Raji (cell line): ENCODE results near the gene LYRM7.
A peak's percentile ranks its signal among the peaks of the same experiment; 100 is the strongest.

ENCODE experiments used
- POLR2A ChIP-seq: IDR thresholded peaks from 2 replicates; pipeline ENCODE4 v1.6.1; 2011; ENCODE audit warnings: low read depth, low read length, control low read depth; ENCODE audit not compliant: insufficient read depth

Gene LYRM7

DNA sequence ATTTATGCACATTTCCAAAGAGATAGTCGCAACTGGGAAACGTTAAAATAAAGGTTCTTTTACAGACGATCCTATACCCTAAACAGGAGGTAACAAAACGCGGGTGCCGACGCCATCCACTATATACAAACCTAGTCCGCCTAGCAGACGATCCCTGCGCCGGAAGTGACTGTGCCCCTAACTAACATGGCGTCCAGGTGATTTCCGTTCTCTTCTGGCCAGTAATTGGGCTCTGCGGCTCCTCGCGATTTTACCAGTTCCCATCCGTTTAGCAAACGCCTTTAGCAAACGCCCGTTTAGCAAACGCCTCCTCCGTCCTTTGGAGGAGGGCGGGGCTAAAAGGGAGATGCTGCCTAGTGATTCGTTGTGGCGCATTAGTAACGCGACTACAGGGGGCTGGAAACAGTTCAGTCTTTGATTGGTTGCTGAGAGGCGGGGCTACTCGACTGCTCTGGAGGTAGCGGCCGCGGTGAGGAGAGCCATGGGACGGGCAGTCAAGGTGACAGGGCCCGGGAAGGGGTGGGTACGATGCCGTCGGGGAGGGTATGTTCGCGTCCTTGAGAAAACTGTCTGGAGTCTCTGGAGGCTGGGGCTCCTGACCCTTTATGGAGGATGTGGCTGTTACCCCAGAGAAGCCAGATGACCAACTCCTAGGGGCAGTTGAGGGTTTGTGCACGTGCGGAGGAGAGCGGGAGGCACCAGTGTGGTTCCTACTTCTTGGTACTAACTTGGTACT is at the start of gene LYRM7:
Gene LYRM7, plus strand, starts transcription at position 405 of the 736 bp plus-strand sequence. Its CDS starts 77 bp downstream, at position 482.
- TF ChIP-seq POLR2A: peak; percentile 83

DNA sequence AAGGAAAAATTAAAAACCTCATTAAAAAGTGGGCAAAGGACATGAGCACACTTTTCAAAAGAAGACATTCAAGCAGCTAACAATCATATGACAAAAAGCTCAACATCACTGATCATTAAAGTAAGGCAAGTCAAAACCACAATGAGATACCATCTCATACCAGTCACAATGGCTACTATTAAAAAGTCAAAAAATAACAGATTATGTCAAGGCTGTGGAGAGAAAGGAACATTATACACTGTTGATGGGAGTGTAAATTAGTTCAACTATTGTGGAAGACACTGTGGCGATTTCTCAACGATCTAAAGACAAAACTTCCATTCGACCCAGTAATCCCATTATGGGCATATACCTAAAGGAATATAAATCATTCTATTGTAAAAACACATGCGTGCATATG is 41.4 kb upstream of the LYRM7 start:
- no peak for TF ChIP-seq POLR2A

DNA sequence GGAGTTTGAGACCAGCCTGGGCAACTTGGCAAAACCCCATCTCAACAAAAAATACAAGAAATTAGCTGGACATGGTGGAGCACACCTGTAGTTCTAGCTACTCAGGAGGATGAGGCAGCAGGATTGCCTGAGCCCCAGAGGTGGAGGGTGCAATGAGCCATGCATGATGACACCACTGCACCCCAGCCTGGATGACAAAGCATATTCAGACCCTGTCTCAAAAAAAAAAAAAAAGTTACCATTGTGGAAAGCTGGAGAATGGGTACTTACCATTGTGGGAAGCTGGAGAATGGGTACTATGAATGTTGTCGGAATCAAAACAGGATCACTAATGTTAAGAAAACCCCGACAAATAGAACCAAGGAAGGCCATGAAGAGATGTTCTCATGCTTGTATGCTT is 31.4 kb upstream of the LYRM7 start:
- no peak for TF ChIP-seq POLR2A

DNA sequence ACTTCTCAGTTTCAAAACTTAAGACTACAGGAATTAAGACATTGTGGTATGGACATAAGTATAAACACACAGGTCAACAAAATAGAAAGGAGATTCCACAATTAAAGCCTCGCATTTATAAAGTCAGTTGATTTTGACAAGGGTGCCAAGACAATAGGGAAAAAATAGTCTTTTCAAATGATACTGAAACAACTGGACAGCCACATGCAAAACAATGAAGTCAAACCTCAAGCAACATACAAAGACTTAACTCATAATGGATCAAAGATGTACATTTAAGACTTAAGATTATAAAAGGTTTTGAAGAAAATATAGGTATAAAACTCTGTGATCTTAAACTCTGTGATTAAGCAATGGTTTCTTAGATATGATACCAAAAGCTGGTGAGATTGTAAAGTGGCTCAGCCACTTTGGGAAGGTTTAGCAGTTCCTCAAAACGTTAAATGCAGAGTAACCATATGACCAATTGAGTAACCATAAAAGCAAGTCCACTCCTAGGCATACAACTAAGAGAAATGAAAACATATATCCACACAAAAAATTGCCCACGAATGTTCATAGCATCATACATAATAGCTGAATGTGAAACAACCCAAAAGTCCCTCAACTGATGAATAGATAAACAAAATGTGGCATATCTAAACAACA is 27.6 kb upstream of the LYRM7 start:
- no peak for TF ChIP-seq POLR2A

DNA sequence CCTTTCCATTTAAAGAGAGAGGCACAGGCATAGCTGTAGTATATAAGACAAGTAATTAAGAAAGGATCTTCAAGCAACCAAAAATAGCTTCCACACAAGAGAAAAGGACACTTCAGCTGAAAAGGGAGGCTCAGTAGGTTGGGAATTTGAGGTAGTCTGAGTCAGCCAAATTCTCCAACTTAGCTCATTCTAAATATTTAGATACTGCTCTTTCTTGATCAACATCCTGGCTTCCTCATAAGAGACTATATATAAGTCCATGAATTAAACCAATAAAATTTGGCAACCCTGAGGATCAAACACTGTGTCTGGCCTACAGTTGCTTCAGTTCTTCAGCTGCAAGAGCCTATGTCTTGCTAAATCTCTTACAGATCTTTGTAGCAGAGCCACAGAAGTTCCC is 23.5 kb upstream of the LYRM7 start:
- TF ChIP-seq POLR2A: no peak

DNA sequence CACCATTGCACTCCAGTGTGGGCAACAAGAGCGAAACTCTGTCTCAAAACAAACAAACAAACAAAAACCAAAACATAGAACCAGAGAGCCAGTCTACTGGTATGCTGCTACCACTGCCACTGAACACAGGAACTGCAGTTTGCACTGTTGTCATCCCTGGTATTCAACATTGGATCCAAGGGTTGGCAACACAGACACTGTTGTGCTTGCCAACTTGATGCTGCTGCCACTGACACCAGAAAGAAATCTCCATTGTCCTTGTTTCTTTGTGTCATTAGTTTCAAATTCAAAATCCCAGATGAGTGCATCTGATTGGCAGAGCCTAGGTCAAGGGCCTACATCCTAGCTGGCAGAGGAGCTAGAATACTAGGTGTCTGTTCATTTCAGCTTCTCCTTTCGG is 21.9 kb upstream of the LYRM7 start:
- no peak for TF ChIP-seq POLR2A

DNA sequence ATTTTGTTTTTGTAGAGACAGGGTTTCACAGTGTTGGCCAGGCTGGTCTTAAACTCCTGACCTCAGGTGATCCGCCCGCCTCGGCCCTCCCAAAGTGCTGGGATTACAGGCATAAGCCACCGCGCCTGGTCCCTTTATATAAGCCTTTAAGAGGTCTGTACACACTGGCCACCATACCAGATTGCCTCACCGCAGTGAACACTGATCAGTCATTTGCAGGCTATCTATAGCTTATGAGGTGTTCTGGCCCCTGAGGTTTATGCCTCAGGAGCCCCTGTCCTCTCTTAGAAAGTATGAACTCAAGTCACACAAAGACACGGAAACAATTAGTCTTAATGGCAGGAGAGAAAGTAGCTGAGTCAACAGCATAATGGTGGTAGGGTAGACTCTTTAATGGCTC is 20.3 kb upstream of the LYRM7 start:
- TF ChIP-seq POLR2A: no peak

DNA sequence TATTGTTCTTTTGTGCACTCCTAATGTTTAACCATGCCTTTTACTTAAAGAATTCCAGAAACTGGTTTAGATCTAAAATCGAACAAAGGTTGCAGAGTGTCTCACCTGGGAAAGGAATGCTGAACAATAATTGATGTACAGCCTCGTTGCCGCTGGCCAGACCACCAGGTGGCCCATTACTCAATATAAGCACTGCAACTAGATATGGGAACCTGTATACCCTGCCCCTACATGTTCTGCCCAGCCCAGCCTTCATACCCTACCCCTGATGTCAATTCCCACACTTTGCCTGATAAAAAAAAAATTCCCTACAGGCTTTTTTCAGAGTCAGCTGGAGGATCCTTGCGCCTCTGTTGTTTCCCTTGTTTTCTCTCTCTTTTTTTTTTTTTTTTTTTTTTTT is 19.5 kb upstream of the LYRM7 start:
- TF ChIP-seq POLR2A: no peak

DNA sequence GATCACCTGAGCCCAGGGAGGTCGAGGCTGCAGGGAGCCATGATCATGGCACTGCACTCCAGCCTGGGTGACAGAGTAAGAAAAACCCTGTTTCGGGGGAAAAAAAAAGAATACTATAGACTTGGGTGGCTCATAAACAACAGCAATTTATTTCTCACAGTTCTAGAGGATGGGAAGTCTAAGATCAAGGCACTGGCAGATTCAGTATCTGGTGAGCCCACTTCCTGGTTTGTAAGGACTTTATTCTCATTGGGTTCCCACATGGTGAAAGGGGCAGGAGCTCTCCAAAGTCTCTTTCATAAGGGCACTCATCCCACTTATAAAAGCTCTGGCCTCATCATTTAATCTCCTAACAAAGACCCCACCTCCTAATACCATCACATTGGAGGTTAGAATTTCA is 14.4 kb upstream of the LYRM7 start:
- TF ChIP-seq POLR2A: no peak

DNA sequence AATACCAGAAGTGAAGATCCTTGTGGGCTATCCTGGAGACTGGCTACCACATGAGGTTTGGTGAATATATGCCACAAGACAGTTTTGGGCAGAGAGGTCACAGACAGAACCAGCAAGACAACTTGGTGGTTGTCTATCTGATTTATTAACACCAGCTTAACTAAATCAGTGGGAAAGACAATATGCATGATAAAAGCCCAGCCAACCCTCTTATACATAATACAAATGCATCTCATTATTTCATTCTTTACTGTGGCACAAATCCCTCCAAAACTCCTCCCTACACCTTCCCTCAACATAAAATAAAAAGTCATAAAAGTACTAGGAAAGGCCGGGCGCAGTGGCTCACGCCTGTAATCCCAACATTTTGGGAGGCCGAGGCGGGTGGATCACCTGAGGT is 13.8 kb upstream of the LYRM7 start:
- TF ChIP-seq POLR2A: no peak

DNA sequence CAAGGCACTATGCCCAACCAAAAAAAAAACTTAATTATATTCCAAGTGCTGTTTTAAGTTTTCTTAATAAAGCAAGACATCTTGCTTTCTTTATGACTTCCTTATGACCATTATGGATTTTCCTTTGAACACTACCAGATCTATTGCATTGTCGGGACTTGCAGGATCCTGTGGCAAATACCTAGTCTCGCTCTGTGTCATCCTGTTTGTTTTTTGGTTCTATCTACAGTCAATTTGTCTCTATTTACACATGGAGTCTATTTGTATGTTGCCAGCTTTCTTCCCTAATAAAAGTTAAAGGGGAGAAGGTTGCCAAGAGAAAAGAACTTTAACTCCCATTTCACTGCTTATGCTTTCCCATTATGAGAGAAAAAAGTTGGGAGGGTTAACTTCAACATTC is 10.6 kb upstream of the LYRM7 start:
- TF ChIP-seq POLR2A: no peak

DNA sequence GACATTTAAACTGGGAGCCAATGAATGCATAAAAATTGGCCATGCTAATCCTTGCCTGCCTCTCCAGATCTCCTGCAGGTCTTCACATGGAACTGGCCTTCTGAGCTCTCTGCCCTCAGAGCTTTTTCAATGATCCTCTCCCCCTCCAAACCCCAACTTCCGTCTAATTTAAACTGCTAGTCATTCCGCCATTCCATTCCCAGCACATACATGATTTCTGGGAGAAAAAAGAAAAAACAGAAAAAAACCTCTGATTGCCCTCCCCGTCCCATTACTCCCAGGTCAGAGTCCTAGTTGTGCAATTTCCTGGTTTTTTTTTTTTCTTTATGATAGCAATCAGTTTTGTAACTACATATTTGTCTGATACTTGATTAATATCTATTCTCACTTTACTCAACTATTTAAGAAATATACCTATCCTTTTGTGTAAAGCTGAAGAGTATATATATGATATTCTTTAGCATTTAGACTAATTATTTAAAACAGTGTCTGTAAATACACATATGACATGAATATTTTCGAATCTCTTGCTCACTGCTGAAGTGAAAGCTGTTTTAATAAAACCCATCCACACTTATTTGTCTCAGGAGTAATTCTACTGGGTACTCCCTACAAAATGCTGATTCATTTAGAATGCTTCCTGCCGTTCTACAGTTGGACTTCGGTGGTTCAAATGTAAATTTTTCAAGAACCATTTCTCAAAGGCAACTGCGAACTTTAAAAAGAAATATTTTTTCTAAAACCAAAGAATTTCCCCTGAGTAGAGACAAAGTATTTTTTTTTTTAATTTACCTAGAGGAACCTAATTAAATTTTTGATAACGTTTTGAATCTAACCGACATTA is 7.2 kb upstream of the LYRM7 start:
- no peak for TF ChIP-seq POLR2A

DNA sequence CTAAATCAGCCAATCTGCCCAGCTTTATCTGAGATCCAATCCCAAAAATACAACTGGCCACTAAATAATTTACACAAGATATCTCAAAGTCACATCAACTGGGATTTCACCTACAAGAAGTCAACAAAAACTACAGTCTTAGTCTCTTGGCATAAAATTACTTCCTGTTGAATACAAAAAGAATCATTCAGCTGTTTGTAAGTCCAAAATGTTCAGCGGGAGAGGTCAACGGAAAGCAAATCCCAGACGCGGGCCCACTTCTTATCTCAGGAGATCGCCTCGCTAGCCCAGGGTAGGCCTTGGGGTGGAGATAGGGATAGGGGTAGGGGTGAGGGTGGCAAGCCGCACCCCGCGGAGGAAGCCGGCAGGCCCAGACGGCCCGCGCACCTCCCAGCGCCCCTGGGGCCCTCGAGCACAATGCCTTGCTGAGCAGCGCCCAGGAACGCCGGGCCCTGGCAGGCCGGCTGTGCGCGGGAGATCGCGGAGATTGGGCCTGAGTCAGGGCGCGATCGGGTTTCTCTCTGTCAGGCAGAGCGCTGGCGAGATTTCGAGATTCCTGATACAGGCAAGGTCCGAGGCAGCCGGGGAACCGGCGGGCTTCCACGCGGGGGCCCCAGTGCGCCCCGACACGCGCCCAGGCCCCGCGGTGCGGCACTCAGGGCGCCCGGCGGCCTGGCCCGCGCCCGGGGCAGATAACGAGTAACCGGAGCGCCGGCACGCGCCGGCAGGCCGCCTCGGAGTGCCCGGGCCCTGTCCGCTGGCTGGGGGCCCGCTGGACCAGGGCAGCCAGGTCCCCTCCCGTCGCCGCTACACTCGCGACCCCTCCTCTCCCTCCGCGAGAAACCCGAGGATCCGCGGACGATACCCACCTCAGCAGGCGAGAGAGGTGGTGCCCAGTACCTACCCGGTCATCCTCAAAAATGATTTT is 6.3 kb upstream of the LYRM7 start:
- TF ChIP-seq POLR2A: no peak

DNA sequence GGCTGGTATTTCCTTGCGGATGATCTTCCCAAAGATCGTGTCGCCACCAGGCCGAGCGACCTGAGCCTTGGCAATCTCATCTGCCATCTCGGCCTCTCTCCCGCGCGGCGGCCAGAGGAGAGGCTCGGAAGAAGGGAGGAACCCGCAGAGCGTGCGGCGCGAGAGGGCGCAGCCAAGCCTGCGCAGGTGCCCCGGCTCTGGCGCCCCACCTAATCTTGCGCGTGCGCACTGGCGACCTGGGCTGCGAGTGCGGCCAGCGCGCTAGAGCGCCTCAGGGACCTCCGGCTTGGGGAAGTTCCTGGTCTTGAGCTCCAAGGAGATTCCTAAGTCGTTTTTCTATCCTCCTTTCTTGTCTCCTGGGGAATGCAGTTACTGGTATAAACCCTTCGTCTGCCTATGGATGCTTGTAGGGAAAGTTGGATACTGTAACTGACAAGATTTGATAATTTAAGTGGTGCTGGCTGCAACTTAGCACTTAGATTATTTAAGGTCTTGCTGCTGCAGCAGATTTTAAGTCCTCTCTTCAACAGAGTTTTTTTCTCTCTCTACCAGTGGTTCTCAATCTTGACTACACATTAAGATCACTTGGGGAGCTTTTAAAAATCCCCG is 5.5 kb upstream of the LYRM7 start, which contains the start of gene HINT1:
Gene HINT1, minus strand, starts transcription at position 138 of the 609 bp plus-strand sequence. Its CDS starts 51 bp downstream, at position 87.
- peak; percentile 96 for TF ChIP-seq POLR2A
